SIG-M5 treated with dmso at 0.1 percent for 504 hours (cell line): ENCODE measurements around the gene RFTN2.
"Not testable (repeated sequence)": the region's sequence is repeated elsewhere in the genome, so short reads cannot be mapped to it uniquely, and the experiment has no call there.

Experiments
- DNase-seq: peaks from one replicate; lab custom pipeline; 2025; ENCODE audit not compliant: unreplicated experiment; lab: John Stamatoyannopoulos, UW

The RFTN2 gene

DNA sequence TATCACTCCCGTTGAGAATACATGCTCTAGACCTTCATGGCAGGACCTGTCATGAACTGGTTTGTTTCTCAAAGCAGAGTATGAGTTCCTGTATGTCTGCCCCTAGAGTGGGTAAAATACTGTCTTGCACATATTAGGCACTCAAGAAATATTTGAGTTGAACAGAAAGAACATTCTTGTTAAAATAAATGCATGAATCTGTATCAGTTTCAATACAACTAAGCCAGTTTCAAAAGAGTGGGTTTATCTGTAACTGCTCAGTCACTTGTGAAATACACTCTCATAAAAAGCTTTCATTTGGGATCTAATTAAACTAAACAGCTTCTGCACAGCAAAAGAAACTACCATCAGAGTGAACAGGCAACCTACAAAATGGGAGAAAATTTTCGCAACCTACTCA lies 69.2 kb downstream of the RFTN2 start:
- DNase-seq = no peak

DNA sequence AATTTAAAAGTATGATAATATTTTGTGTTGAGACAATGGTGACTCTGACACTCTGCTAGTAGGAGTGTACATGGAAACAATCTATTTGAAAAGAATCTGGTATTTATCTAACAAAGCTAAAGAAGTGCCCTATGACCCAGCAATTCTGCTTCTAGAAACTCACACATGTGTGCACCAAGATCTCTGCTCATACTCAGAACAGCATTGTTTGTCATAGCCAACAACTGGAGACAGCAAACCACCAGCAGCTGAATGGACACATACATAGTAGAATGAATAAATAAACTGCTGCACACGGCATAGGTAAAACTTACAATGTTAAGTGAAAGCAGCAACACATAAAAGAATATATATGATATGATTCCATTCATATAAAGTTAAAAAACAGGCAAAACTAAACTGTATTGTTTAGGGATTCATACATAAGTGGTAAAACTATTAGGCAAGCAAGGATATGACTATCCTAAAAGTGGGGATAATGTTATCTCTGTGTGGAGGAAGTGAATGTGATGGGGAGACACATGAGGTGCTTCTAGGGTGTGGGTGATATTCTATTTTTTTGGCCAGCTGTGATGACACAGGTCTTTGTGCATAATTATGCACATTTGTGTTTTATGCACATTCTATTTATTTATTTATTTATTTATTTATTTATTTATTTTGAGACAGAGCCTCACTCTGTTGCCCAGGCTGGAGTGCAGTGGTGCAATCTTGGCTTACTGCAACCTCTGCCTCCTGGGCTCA lies 71.1 kb downstream of the RFTN2 start:
- DNase-seq = no peak

DNA sequence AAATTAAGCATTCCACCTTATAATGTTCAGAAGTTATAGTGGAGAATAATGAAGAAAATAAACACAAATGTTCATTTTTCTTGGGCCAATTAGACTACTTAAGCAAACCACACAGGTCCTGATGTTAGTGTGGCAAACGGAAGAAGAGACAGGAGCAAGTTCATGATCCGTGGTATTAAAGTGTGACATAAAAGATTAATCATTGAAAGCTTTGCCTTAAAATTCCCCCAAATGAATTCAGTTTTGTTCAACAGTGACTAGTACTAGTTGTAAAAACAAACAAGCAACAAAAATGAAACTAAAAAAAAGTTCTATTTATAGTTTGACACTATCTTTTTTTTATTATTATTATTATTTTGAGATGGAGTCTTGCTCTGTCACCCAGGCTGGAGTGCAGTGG lies 73.7 kb downstream of the RFTN2 start:
- no peak for DNase-seq

DNA sequence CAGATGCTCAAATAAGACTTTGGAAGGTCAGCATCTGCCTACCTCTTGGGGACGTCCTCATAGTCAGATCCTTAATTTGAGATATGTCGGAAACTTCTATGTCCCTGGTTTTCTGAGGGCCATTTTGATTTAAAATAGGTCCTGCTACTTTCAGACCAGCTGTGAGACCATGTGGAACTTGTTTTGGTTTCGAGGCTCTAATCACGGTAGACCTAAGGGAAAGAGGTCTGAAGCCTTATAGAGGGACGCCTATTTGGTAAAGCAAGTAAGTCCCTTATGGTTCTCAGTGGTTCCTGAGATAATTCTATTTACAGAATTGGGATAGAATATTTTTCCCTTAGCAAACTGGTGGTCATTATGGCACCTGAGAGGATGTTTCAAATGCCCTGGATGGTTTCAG lies 75.1 kb downstream of the RFTN2 start:
- DNase-seq = no peak

DNA sequence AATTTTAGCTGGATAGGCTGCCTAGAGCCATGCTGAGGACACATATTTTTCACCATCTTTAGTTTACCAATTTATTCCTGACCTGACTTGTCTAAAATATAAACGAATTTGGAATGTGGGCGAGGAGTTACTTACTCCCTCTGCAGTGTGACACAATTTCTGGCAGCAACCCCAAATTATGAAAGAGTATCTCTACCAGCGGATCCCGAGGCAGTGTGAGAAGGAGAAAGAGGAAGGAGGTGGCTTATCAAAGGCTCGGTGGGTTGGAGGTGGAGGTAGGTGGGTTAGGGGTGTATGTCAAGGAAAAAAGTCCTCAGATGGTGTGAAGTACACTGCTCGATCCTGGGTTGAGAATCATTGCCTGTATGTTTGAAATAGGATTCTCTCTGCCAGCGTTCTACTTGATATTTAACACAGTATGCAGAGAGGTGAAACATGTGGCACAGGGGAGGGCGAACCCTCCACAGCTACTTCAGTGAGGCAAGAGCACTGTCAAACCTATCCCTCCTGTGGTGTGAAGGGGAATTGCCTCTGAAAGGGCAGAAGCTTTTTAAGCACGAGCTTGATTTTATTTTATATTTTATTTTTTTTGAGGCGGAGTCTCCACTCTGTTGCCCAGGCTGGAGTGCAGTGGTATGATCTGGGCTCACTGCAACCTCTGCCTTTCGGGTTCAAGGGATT lies 76.0 kb downstream of the RFTN2 start:
- peak; percentile 85 for DNase-seq

DNA sequence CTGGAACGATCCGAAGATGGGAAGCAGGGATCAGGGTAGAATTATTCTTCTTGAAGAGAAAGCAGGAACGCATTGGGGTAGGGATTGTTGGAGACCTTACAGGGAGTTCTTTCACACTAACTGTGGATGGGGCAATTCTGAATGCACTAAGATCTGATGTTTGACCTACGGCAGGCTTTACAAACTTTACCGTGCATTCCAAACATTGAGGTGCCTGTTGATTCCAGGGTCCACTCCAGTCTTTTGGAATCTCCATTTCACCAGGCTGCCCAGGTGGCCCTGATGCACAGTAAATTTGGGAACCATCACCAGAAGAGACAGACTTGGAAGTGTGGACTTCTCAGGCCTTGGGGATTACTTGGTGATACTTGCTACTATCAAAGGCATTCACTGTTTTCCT lies 76.9 kb downstream of the RFTN2 start:
- DNase-seq = no peak

DNA sequence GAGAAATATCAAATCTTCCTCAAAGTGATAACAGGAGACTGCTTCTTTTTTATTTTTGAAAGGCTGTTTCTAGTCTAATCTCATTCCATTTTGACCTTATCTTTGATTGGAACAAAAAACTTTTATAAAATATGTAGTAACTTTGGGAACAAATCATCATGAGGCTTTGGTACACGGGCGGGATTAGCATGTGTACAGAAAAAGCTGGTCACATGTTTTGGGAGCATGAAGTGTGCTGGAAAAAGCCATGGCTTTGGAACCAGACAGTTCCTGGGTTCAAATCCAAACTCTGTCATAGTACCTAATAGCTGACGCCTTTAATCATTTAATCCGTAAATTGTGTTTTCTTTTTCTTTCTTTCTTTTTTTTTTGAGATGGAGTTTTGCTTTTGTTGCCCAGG lies 78.2 kb downstream of the RFTN2 start:
- DNase-seq = no peak

DNA sequence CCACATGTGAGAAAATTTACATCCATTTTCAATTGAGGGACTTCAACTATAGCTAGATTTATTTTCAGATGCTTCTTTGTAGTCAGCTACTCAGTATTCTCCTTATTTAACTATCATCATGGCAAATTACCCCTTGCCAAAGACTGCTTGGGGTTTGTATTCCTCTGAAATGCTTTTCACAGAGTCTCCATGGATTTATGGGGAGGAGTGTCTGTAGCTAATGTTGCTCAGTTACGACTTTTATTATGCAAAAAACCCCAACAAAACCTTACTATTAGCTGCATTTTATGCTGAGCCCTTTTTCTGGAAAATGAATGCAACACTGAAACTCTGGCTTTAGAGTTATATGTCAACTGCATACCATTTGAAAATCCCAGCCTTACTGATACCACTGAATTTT lies 78.6 kb downstream of the RFTN2 start:
- DNase-seq = no peak

DNA sequence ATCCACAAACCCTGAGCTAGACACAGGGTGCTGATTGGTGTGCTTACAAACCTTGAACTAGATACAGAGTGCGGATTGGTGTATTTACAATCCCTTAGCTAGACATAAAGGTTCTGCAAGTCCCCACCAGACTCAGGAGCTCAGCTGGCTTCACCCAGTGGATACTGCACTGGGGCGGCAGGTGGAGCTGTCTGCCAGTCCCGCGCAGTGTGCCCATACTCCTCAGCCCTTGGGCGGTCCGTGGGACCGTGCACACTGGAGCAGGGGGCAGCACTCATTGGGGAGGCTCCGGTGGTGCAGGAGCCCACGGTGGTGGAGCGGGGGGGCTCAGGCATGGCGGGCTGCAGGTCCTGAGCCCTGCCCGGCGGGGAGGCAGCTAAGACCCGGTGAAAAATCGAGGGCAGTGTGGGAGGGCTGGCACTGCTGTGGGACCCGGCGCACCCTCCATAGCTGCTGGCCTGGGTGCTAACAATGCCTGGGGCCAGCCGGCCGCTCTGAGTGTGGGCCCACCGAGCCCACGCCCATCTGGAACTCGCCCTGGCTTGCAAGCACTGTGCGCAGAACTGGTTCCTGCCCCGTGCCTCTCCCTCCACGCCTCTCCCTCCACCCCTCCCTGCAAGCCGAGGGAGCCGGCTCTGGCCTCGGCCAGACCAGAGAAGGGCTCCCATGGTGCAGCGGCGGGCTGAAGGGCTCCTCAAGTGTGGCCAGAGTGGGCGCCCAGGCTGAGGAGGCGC lies 83.9 kb downstream of the RFTN2 start:
- no peak for DNase-seq

DNA sequence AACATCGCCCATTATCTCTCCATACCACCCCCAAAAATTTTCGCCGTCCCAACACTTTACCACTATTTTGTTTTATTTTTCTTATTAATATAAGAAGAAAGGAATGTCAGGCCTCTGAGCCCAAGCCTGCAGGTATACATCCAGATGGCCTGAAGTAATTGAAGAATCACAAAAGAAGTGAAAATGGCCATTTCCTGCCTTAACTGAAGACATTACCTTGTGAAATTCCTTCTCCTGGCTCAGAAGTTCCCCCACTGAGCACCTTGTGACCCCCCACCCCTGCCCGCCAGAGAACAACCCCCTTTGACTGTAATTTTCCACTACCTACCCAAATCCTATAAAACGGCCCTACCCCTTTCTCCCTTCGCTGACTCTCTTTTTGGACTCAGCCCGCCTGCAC lies 88.1 kb downstream of the RFTN2 start:
- DNase-seq = not testable (repeated sequence)

DNA sequence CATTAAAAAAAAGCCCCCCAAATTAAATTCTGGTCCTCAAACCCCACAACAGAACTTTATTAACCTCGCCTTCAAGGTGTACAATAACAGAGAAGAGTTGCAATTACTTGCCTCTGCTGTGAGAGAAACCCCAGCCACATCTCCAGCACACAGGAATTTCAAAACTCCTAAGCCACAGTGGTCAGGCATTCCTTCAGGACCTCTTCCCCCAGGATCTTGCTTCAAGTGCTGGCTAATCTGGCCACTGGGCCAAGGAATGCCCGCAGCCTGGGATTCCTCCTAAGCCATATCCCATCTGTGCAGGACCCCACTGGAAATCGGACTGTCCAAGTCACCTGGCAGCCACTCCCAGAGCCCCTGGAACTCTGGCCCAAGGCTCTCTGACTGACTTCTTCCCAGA lies 95.2 kb downstream of the RFTN2 start:
- not testable (repeated sequence) for DNase-seq

DNA sequence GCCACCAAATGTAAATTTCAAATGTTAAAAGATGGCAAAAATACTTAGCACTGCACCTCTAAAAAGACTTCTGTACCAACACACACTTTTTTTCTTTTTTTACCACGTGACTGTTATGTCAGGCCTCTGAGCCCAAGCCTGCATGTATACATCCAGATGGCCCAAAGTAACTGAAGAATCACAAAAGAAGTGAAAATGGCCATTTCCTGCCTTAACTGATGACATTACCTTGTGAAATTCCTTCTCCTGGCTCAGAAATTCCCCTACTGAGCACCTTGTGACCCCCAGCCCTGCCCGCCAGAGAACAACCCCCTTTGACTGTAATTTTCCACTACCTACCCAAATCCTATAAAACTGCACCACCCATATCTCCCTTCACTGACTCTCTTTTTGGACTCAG lies 97.1 kb downstream of the RFTN2 start:
- DNase-seq = not testable (repeated sequence)

DNA sequence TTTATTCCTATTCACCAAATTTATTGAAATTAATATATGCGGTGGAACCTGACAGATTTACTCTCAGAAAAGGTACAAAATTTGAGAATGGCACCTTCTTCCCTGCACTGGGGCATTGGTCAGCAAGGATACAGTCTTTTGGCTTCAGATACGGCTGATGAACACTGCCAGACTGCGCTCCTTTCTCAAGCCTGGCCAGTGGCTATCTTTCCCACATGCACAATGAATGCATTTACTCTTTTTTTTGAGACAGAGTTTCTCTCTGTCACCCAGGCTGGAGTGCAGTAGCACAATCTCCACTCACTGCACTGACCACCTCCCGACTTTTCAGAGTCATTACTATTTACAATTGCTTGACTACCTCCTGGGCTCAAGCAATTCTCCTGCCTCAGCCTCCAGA lies 97.9 kb downstream of the RFTN2 start:
- no peak for DNase-seq

DNA sequence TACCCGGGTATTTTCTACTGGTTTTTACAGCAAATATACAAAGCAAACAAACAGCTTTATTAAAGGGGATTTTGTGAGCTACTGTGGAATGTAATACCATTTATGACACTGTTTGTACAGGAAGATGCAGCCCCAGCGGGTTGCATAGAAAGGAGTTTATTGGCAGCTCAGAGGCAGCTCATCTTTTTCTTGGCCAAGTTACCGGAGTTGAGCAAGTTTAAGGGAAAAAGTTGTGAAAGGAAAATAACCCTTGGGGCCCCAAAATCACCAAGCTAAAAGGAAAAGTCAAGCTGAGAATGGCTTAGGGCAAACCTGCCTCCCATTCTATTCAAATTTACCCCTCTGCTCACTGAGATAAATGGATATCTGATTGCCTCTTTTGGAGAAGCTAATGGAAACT lies 98.8 kb downstream of the RFTN2 start:
- no peak for DNase-seq

DNA sequence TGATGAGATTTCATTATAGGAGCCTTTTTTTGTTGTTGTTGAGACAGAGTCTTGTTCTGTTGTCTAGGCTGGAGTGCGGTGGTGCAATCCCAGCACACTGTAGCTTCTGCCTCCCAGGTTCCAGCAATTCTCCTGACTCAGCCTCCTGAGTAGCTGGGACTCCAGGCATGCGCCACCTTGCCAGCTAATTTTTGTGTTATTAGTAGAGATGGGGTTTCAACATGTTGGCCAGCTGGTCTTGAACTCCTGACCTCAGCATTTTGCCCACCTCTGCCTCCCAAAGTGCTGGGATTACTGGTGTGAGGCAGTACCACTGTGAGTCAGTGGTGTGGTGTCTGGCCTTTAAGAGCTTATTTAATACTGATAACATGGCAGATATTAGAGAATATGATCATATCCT lies 99.4 kb downstream of the RFTN2 start:
- DNase-seq = no peak

DNA sequence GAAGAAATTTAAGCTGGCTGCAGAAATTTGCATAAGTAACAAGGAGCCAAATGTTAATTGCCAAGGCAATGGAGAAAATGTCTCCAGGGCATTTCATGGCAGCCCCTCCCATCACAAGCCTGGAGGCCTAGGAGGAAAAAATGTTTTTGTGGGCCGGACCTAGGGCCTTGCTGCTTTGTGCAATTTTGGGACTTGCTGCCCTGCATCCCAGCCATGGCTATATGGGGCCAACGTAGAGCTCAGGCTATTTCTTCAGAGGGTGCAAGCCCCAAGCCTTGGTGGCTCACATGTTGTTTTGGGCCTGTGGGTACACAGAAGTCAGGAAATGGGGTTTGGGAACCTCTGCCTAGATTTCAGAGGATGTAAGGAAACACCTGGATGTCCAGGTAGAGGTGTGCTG lies 101.8 kb downstream of the RFTN2 start:
- DNase-seq = no peak

DNA sequence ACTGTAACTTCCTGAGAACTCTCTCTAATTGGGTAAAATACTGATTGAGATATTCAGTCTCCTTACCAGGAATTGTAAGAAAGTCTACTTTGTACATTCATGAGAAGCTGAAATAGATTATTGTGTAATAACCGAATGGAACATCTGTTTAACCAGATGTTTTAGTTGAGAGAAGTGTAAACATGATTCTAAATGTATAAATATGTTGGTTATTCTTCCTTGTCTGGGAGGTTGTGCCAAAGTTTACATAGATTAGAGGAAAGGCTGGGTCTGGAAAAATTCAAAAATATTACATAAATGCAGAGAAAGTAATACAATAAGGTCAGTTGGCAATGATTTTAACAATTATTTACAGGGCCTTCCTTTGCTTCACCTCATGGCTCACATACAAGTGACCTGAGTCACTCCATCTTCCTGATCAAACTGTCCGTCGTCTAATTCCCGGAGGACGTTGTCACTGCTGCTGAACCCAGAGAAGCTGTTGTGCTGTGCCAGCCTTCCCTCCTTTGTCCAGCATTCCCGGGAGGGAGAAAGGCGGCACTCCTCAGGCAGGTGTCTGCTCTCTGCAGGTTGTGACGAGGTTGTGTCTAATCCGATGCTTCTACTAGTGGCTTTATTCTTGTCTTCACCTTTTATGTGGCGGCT lies 103.6 kb downstream of the RFTN2 start:
- DNase-seq = no peak

DNA sequence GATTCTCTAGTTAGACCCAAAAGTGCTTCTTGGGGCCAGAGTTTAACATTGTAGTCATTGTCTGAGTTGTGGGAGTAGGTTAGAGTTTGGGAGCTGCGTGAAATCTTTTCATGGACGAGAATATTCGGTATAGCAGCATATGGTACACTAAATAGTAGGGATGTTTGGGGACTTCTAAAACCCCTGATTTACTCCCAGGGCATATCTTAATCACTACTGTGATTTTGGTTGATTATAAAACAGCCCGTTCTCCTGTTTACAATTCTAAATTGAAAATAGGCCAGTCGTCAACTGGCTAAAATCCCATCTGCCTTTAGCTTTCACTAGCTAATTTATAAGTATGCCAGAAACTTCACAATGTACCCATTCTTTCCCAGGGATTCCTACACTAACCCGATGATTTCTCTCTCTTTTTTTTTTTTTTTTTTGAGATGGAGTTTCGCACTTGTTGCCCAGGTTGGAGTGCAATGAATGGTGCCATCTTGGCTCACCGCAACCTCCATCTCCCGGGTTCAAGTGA lies 115.2 kb downstream of the RFTN2 start:
- no peak for DNase-seq

DNA sequence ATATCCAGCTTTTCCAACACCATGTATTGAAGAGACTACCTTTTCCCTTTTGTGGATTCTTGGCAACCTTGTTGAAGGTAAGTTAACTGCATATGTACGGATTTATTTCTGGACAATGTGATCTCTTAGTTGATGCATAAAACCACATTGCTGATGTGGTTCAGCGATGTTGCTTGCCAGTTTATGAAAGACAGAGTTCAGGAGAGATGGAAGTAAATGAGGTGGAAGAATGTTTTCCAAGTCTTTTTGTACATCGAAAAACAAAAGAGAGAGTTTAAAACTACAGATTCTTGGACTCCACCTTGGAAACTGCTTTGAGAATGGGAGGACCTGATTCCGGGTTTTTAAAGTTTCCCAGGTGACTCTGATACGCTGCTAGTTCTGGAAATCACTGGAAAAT lies 115.7 kb downstream of the RFTN2 start:
- no peak for DNase-seq

DNA sequence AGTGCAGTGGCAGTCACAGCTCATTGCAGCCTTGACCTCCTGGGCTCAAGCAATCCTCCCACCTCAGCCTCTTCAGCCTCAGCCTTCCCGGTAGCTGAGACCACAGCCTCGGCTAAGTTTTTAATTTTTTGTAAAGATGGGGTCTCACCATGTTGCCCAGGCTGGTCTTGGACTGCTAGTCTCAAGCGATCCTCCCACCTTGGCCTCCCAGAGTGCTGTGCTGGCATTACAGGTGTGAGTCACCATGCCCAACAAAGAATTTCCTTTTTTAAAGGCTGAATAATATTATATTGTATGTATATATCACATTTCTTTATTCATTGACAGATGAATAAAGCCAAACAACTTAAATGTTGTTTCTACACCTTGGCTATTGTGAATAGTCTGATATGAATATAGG lies 117.0 kb downstream of the RFTN2 start:
- no peak for DNase-seq

DNA sequence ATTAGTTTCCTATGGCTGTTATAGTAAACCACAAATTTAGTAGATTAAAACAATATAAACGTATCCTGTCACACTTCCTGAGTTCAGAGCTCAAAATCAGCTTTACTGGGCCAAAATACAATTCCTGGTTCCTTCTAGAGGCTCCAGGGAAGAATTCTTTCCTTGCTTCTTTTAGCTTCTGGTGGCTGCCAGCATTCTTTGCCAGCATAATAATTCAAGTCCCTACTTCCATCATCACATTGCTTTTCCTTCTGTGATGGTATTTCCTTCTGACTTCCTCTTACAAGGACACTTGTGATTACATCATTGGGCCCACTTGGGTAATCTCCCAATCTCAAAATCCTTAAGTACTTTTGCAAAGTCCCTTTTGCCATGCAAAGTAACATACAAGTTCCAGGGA lies 118.9 kb downstream of the RFTN2 start:
- DNase-seq = peak; percentile 40
